Pons (tissue), 1 donor: ENCODE data around the gene TRAPPC2L.

ENCODE experiments used
- DNase-seq: peaks from one replicate; pipeline ENCODE4 v3.0.0-alpha.2; 2016; ENCODE audit warnings: low spot score

TRAPPC2L gene

GRCh38 chr16:88910284-88911135, 53.6 kb downstream of the TRAPPC2L start:
- DNase-seq = no peak

- no peak for DNase-seq
These were observed 54.4 kb downstream of the TRAPPC2L start for GRCh38 chr16:88911136-88911945.

GRCh38 chr16:88911946-88912310, 55.0 kb downstream of the TRAPPC2L start:
- no peak for DNase-seq
